ENCODE measurements around the gene SPHK2. TPM values are rescaled to one million over a fixed set of nuclear protein-coding genes. Genes with fewer than 3 reads are reported as not detected.
"Not testable (repeated sequence)": the region's sequence is repeated elsewhere in the genome, so short reads cannot be mapped to it uniquely, and the experiment has no call there.

SPHK2 gene
- polyA plus RNA-seq, 3 donors from 2014 or later = 10.5 to 14.5 (median 14.1) TPM

DNA sequence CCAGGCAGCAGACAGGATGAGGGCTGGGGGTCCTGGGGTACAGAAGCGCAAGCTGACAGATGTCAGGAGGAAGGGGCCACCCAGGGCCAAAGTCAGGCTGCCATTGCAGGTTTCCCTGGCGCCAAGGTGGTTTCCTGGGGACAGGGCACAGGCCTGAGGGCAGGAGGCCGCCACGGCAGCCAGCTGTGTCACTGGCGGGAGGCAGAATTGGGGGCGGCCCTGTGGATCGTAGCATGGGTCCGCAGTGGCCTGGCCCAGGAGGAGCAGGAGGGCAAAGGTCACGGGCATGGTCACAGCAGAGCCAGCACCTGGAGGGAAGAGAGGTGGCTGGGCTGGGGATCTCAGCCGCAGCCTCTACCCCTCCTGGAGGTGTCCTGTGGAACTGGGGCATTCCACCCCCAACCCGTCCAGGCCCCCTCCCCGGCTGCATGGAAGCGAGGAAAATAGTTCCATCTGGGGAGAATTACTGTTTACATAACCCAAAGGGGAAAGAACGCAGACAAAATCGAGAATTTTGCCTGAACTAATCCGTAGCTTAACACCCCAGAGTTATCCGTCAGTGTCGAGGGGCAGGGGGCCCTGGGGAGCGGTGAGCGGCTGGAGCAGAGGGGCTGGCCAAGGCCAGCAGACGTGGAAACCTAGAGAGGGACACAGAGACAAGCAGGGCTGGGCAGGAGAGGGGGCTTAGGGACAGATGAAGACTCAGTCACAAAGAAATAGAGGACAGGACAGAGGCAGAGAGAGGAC, 51.6 kb downstream of the SPHK2 start:
- H3K27ac Mint-ChIP-seq = no peak overlapping the region
- peaks cover 0 to 4% (median 0%) of the 10 kb centered on the region in 6 donors for H3K9me3 Mint-ChIP-seq
- H3K4me3 Mint-ChIP-seq = no peak overlapping the region
- no peak for DNase-seq
- H3K36me3 Mint-ChIP-seq = no peaks in the 10 kb centered on the region
- H3K27me3 Mint-ChIP-seq (ENCODE audit: low read depth in 3 of 3) = peaks cover 3 to 16% (median 9%) of the 10 kb centered on the region in 3 donors
- H3K4me1 Mint-ChIP-seq = peaks cover 12 to 14% of the 10 kb centered on the region in 2 donors

DNA sequence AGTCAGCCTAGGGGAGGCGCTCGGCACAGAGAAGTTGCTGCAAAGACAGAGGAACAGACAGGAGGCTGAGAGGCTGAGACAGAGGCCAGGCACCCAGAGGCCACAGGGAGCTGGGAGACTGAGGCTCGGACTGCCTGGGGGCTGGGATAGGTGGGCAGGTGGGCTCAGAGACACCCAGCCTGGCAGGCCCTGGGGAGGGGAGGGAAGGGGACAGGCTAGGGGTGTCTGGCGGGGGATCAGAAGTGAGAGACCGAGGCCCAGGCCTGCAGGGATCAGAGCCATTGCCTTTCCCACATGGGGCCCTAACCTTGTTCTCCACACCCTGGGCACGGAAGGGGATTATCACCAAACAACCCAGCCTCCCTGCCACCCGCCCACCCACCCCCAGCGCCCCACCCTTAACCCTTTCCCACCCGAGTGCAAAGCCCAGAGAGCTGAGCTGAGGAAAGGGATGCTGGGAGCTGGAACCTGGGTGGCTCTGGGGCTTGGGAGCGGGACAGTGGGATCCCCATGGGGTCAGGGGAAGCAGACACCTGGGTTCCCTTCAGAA, 52.2 kb downstream of the SPHK2 start:
- Mint-ChIP-seq H3K36me3 (no peaks in the 10 kb centered on the region), H3K27ac (no peak overlapping the region), H3K4me1 (peaks cover 12 to 14% of the 10 kb centered on the region in 2 donors), H3K9me3 (peaks cover 0 to 4% (median 0%) of the 10 kb centered on the region in 6 donors), H3K27me3 (ENCODE audit: low read depth in 3 of 3) (peaks cover 3 to 16% (median 9%) of the 10 kb centered on the region in 3 donors), H3K4me3 (no peak overlapping the region)
- no peak for DNase-seq

DNA sequence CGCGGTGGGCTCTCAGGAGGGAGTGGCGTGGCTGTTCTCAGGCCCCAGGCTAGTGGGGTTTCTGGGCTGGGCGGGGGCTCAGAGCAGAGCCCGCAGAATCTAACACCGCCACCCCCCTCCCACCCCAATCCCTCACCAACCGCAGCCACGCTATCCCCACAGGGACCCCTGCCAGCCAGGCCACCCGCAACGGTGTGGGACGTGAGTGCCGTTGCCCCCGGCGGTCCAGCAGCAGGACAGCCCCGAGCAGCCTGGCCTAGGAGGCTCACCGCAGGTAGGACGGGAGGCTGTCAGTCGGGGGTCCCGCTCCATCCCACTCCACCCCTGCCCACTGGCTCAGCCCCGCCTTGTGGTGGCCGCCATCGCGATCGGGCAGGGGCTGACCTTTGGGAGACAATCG, 53.7 kb downstream of the SPHK2 start, which contains the start of gene NTN5:
Gene NTN5 (minus strand): TSS at position 24 of the 400 bp plus-strand sequence. CDS start 2,031 bp downstream, outside the sequence.
- no peak within 1 kb of the TSS for H3K27ac Mint-ChIP-seq
- peaks cover 0 to 4% (median 0%) of the 10 kb centered on the region in 6 donors for H3K9me3 Mint-ChIP-seq
- peaks cover 12 to 14% of the 10 kb centered on the region in 2 donors for H3K4me1 Mint-ChIP-seq
- H3K27me3 Mint-ChIP-seq (ENCODE audit: low read depth in 3 of 3) = peaks cover 3 to 12% (median 9%) of the 10 kb centered on the region in 3 donors
- DNase-seq = no peak
- no peaks in the 10 kb centered on the region for H3K36me3 Mint-ChIP-seq
- no peak within 1 kb of the TSS for H3K4me3 Mint-ChIP-seq

DNA sequence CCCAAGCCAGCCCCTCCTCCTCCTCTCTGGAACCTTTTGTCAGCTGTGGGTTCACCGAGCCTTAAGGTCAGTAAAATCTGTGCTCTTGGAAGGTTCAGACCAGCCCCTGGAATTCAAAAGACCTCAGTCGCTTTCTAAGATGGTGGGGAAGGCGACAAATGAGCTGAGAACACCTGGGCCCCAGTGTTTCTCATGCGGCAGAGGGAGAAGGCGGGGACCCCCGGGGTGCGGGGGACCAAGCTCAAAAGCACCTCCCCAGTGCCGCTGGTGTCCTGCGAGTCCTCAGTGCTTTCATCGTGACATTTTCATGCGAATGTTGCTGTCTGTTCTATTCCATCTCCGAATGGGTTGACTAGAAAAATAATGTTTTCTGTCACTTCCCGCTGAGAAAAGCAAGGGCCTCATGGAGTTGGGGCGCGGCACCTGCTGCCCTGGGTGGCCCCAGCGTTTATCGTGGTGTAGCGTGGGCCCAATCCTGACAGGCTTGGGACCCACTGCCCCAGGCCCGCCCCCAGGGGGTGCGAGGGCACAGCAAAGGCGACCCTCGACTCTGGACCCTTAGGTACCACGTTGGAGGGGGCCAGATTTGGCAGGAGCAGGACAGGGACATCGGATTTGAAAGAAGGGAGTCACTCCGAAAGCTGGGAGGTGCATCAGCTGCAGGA, 54.3 kb downstream of the SPHK2 start:
- H3K27me3 Mint-ChIP-seq (ENCODE audit: low read depth in 3 of 3) = peaks cover 3 to 12% (median 9%) of the 10 kb centered on the region in 3 donors
- no peaks in the 10 kb centered on the region for H3K36me3 Mint-ChIP-seq
- H3K27ac Mint-ChIP-seq = no peak overlapping the region
- DNase-seq = no peak
- H3K4me3 Mint-ChIP-seq = no peak overlapping the region
- peaks cover 12 to 14% of the 10 kb centered on the region in 2 donors for H3K4me1 Mint-ChIP-seq
- H3K9me3 Mint-ChIP-seq = peaks cover 0 to 4% (median 0%) of the 10 kb centered on the region in 6 donors

DNA sequence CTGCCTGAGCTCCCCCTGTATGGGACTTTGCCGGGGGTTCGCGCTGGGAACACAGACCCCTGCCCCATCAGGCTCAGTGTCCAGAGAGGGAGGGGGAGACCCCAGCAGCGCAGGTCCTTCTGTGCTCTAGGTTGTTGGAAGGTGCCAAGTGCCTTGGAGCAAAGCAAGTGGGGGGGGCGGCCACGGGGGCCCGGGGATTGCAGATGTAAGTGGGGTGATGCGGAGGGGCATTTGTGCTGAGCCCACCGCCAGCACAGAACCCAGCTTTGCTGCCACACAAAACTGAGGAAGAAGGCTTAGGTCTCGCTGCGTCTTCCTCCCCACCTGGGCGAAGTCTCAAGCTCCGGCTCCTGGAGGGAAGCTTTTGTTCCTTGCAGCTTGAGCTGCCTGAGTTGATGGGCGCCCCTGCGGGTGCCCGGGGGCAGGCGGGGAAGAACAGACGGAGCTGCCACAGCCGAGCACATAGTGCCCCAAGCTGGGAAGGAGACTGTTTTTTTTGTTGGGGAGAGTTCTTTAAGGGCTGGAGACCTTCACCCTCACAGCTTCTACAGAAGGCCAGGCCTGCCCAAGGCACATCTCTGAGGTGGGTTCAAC, 55.0 kb downstream of the SPHK2 start:
- Mint-ChIP-seq H3K4me1 (peaks cover 8 to 11% of the 10 kb centered on the region in 2 donors), H3K27ac (no peak overlapping the region), H3K9me3 (peaks cover 0 to 4% (median 0%) of the 10 kb centered on the region in 6 donors), H3K36me3 (no peaks in the 10 kb centered on the region), H3K27me3 (ENCODE audit: low read depth in 3 of 3) (peaks cover 3 to 9% (median 7%) of the 10 kb centered on the region in 3 donors), H3K4me3 (no peak overlapping the region)
- no peak for DNase-seq

DNA sequence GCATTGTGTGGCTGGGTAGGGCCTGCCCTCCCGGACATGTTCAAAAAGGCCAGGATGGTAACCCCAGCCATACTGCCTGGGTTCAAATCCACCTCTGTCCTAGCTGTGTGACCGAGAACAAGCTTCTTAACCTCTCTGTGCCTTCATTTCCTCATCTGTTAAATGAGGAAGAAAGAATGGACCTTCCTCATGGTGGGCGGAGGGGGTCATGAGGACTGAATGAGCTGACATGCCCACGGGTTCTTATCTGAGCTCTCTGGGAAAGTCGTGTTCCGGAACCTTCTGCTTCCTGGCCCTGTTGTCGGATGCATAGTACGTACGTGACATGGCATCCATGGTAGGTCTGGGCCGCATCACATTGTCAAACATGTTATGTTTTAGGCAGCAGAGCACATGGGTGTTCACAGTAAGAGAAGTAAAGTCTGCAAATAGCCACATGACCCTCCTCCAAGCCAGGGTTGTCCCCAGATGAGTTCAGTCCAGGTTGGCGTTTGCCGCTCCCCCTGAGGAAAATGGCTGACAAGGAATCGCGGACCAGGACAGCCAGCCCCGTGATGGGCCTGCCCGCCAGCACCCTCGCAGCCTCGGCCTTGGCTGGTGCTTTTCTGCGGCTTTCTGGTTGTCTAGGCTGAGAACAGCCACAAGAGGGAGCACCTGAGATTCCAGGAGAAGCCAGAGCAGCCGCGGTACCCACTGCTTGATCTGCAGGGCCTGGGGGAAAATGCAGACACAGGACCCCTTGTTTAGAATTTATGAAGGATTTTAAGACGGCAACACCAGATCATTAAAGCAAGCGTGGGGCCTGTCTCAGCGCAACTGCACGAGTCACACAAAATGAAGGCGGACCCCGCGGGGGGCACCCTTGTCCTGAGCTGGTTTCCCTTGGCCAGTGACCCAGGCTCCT, 55.9 kb downstream of the SPHK2 start:
- Mint-ChIP-seq H3K27ac (peak overlapping the region in 2 of 6 donors; percentile 18 to 67), H3K27me3 (ENCODE audit: low read depth in 3 of 3) (peaks cover 0 to 3% (median 3%) of the 10 kb centered on the region in 3 donors), H3K36me3 (no peaks in the 10 kb centered on the region), H3K4me3 (no peak overlapping the region), H3K4me1 (peaks cover 5 to 8% of the 10 kb centered on the region in 2 donors), H3K9me3 (no peaks in the 10 kb centered on the region)
- peak; percentile 65 to 76 (median 66) for DNase-seq

DNA sequence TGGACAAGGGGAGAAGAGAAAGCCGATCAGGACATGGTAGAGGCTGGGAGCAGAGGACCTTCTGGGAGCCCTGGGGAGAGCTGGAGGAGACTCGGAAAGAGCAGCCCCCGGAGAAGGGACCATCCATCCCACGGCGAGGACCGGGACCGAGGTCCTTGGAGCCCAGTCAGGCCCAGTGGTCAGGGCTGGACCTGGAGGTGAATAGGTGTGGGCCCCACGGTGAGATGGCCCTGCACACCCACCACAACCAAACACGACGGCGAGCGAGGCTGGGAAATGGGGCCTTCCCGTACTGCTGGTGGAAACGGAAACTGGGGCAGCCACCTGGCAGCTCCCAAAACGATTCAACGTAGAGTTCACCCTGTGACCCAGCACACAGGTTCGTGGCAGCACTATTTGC, 57.2 kb downstream of the SPHK2 start:
- Mint-ChIP-seq H3K27ac (no peak overlapping the region), H3K27me3 (ENCODE audit: low read depth in 3 of 3) (peaks cover 0 to 3% (median 3%) of the 10 kb centered on the region in 3 donors), H3K4me1 (peaks cover 8% of the 10 kb centered on the region in 2 donors), H3K9me3 (no peaks in the 10 kb centered on the region), H3K36me3 (no peaks in the 10 kb centered on the region), H3K4me3 (no peak overlapping the region)
- no peak for DNase-seq

DNA sequence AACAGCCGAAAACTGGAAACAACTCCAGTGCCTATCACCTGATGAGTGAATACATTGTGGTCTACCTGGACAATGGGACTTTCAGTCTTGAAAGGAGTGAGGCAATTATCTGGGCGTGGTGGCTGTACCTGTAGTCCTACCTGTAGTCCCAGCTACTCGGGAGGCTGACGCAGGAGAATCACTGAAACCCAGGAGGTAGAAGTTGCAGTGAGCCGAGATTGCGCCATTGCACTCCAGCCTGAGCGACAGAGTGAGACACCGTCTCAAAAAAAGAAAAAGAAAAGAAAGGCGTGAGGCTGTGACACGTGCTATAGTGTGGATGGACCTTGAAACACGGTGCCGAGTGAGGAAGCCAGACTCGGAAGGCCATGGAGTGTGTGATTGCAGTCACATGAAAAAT, 57.6 kb downstream of the SPHK2 start:
- H3K4me1 Mint-ChIP-seq = peaks cover 8% of the 10 kb centered on the region in 2 donors
- H3K9me3 Mint-ChIP-seq = no peaks in the 10 kb centered on the region
- H3K27ac Mint-ChIP-seq = peak overlapping the region in 2 of 6 donors; percentile 3 to 49
- DNase-seq = no peak
- H3K27me3 Mint-ChIP-seq (ENCODE audit: low read depth in 3 of 3) = peaks cover 0 to 3% (median 3%) of the 10 kb centered on the region in 3 donors
- H3K36me3 Mint-ChIP-seq = no peaks in the 10 kb centered on the region
- no peak overlapping the region for H3K4me3 Mint-ChIP-seq

DNA sequence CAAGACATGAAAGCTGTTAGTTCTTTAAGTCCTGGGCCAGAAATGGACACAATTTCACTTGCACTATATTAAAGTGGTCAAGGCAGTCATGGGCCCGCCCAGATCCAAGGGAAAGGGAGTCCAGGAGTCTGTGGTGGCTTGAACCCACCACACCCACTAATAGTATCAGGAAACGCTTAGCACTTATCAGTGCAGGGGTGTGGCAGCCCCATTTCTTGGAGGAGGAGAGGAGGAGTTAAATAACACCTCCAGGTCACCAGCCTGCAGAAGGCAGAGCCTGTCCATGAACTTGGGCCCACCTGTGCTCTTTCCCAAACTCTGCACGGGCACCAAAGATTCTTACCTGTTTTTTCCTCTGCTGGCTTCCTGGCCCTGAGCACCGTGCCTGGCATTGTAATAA, 58.9 kb downstream of the SPHK2 start:
- H3K9me3 Mint-ChIP-seq = no peaks in the 10 kb centered on the region
- peaks cover 0 to 3% (median 0%) of the 10 kb centered on the region in 3 donors for H3K27me3 Mint-ChIP-seq (ENCODE audit: low read depth in 3 of 3)
- H3K4me1 Mint-ChIP-seq = peaks cover 8% of the 10 kb centered on the region in 2 donors
- no peaks in the 10 kb centered on the region for H3K36me3 Mint-ChIP-seq
- H3K27ac Mint-ChIP-seq = no peak overlapping the region
- DNase-seq = no peak
- no peak overlapping the region for H3K4me3 Mint-ChIP-seq

DNA sequence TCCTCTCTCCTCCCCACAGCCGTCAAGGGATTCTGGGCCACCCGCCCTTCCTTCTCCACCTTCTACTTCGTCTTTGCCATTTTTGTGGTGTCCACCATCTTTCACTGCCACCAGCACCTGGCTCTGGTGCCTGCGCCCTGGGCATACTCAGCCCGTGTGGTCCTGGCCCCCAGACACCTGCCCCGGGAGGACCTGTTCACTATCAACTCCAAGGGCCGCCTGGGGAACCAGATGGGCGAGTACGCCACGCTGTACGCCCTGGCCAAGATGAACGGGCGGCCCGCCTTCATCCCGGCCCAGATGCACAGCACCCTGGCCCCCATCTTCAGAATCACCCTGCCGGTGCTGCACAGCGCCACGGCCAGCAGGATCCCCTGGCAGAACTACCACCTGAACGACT, 60.7 kb downstream of the SPHK2 start:
- not testable (repeated sequence) for H3K4me3 Mint-ChIP-seq; H3K36me3 Mint-ChIP-seq; DNase-seq; H3K27ac Mint-ChIP-seq; H3K4me1 Mint-ChIP-seq; H3K27me3 Mint-ChIP-seq (ENCODE audit: low read depth in 3 of 3); H3K9me3 Mint-ChIP-seq

Measured in immature natural killer cell (primary cell).